HepG2 (cell line): ENCODE measurements around the gene RIMOC1. TPM values are rescaled to one million over a fixed set of nuclear protein-coding genes. Genes with fewer than 3 reads are reported as not detected.
A peak's percentile ranks its signal among the peaks of the same experiment; 100 is the strongest.

ENCODE experiments used
- CREBL2 ChIP-seq: sonication (generic); formaldehyde crosslinking; IDR thresholded peaks from 2 replicates; pipeline ENCODE4 v1.8.1; 2023; ENCODE audit warnings: missing genetic modification reagents, mild to moderate bottlenecking, borderline replicate concordance
- CTCF ChIP-seq: sonication (generic); formaldehyde crosslinking; IDR thresholded peaks from 2 replicates; pipeline ENCODE4 v1.5.0; 2020; ENCODE audit warnings: mild to moderate bottlenecking, missing genetic modification reagents, moderate library complexity
- DZIP1 ChIP-seq: sonication (generic); formaldehyde crosslinking; IDR thresholded peaks from 2 replicates; pipeline ENCODE4 v1.5.0; 2020; ENCODE audit warnings: mild to moderate bottlenecking, missing genetic modification reagents
- ETV6 ChIP-seq: sonication (generic); formaldehyde crosslinking; conservative IDR thresholded peaks from 2 replicates; pipeline ENCODE4 v1.4.0; 2020; ENCODE audit warnings: missing genetic modification reagents
- FLYWCH1 ChIP-seq: sonication (generic); formaldehyde crosslinking; IDR thresholded peaks from 2 replicates; pipeline ENCODE4 v1.8.1; 2023; ENCODE audit warnings: mild to moderate bottlenecking, missing genetic modification reagents
- FOXO4 ChIP-seq: sonication (generic); formaldehyde crosslinking; conservative IDR thresholded peaks from 2 replicates; pipeline ENCODE4 v1.8.1; 2023; ENCODE audit warnings: missing genetic modification reagents
- GABPB1 ChIP-seq: IDR thresholded peaks from 2 replicates; pipeline ENCODE4 v1.6.1; 2016; ENCODE audit warnings: mild to moderate bottlenecking, missing genetic modification reagents, moderate library complexity, missing compliant biosample characterization
- KLF9 ChIP-seq: IDR thresholded peaks from 2 replicates; pipeline ENCODE4 v1.6.1; 2016; ENCODE audit warnings: low read depth
- MIXL1 ChIP-seq: IDR thresholded peaks from 2 replicates; pipeline ENCODE4 v1.6.1; 2016
- NFATC3 ChIP-seq: sonication (generic); formaldehyde crosslinking; IDR thresholded peaks from 2 replicates; pipeline ENCODE4 v1.5.1; 2020; ENCODE audit warnings: mild to moderate bottlenecking, missing genetic modification reagents
- NFIC ChIP-seq: IDR thresholded peaks from 2 replicates; pipeline ENCODE4 v1.6.1; 2012; ENCODE audit warnings: mild to moderate bottlenecking, low read length, inconsistent platforms
- USF2 ChIP-seq, 2 experiments: sonication (generic) in 1 of 2; formaldehyde crosslinking in 1 of 2; IDR thresholded peaks; 2 replicates each; pipeline versions ENCODE4 v1.5.1 to v1.6.1; 2011 to 2020; ENCODE audit warnings: borderline replicate concordance in 1 of 2, low read depth in 1 of 2, low read length in 1 of 2, mild to moderate bottlenecking in 1 of 2, missing genetic modification reagents in 1 of 2, moderate library complexity in 1 of 2
- ZNF10 ChIP-seq: sonication (generic); formaldehyde crosslinking; IDR thresholded peaks from 2 replicates; pipeline ENCODE4 v1.4.0; 2020; ENCODE audit warnings: mild to moderate bottlenecking, low read depth, missing genetic modification reagents, borderline replicate concordance
- ZNF280D ChIP-seq: sonication (generic); formaldehyde crosslinking; IDR thresholded peaks from 2 replicates; pipeline ENCODE4 v1.5.1; 2020; ENCODE audit warnings: mild to moderate bottlenecking, missing genetic modification reagents
- ZNF552 ChIP-seq: sonication (generic); formaldehyde crosslinking; IDR thresholded peaks from 2 replicates; pipeline ENCODE4 v1.9.0; 2022; ENCODE audit warnings: missing genetic modification reagents, mild to moderate bottlenecking, borderline replicate concordance
- ZNF746 ChIP-seq: sonication (generic); formaldehyde crosslinking; IDR thresholded peaks from 2 replicates; pipeline ENCODE4 v1.8.0; 2022; ENCODE audit warnings: mild to moderate bottlenecking, missing genetic modification reagents
- polyA plus RNA-seq, 8 experiments: library from polyadenylated mRNA; depleted of rRNA in 3 of 8; stranded (reverse) in 7 of 8; unstranded in 1 of 8; fragments of >200 nt; fragmentation: Illumina TruSeq in 4 of 8; extraction: Trizol in 4 of 8; gene quantifications; 2 replicates each; pipeline versions ENCODE4 v1.2.1 to v1.2.3, GENCODE V29; 2011 to 2016; ENCODE audit warnings: low read depth in 4 of 8, missing spikeins in 1 of 8, mixed read lengths in 1 of 8; ENCODE audit not compliant: insufficient read depth in 1 of 8
- total RNA-seq, 5 experiments: library from RNA; depleted of rRNA; stranded (reverse); fragments of >200 nt; fragmentation: Illumina TruSeq; extraction: Trizol; gene quantifications; 2 replicates each; pipeline ENCODE4 v1.2.3, GENCODE V29; 2016; ENCODE audit warnings: low read depth in 1 of 5

The RIMOC1 gene
- total and polyA plus RNA-seq, 2 of the 13 experiments (the other 11 are each of a cell fraction or from before 2014, with no cell fraction given), result 16.3 to 16.9 TPM

GRCh38 chr5:41924872-41925554 lies 20.9 kb downstream of the RIMOC1 start, which contains the start of gene FBXO4 (continued):
- TF ChIP-seq DZIP1 (CRISPR knock-in tag), result no peak
- no peak for TF ChIP-seq ZNF746 (CRISPR knock-in tag)
- TF ChIP-seq FOXO4 (CRISPR knock-in tag), result no peak
- TF ChIP-seq ZNF10 (CRISPR knock-in tag), result no peak
- TF ChIP-seq MIXL1, result peak; percentile 62; the same call in 1 of the 2 replicates
- TF ChIP-seq ZNF280D (CRISPR knock-in tag), result peak; percentile 86
- TF ChIP-seq CTCF (CRISPR knock-in tag), result peak; percentile 93
- 0 out of 2 replicates have a peak, but pooled peaks have one; percentile 87 for TF ChIP-seq NFATC3 (CRISPR knock-in tag)
- 0 out of 2 replicates have a peak, but pooled peaks have one; percentile 29 for TF ChIP-seq ETV6 (CRISPR knock-in tag)
- TF ChIP-seq NFIC, result no peak
- no peak; the same call in 1 of the 2 replicates for TF ChIP-seq ZNF552 (CRISPR knock-in tag)
- peak; percentile 37; the same call in 1 of the 2 replicates for TF ChIP-seq KLF9 (CRISPR knock-in tag)
- TF ChIP-seq CREBL2 (CRISPR knock-in tag), result no peak; the same call in 1 of the 2 replicates
- no peak for TF ChIP-seq USF2 (IDR thresholded peaks at IDR 0.05; ENCODE audit: low read depth, low read length)
- TF ChIP-seq USF2 (CRISPR knock-in tag; IDR thresholded peaks at IDR 0.05; ENCODE audit: borderline replicate concordance), result no peak
- no peak for TF ChIP-seq FLYWCH1 (CRISPR knock-in tag)
- peak; percentile 88 for TF ChIP-seq GABPB1 (CRISPR knock-in tag)
